Measurements from ENCODE around the gene LRIT2.
A peak's percentile ranks its signal among the peaks of the same experiment; 100 is the strongest.

Gene LRIT2, protein sequence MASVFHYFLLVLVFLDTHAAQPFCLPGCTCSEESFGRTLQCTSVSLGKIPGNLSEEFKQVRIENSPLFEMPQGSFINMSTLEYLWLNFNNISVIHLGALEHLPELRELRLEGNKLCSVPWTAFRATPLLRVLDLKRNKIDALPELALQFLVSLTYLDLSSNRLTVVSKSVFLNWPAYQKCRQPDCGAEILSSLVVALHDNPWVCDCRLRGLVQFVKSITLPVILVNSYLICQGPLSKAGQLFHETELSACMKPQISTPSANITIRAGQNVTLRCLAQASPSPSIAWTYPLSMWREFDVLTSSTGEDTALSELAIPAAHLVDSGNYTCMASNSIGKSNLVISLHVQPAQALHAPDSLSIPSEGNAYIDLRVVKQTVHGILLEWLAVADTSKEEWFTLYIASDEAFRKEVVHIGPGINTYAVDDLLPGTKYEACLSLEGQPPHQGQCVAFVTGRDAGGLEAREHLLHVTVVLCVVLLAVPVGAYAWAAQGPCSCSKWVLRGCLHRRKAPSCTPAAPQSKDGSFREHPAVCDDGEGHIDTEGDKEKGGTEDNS

GRCh38 chr10:84225427-84226173 lies at the start of gene LRIT2:
Gene LRIT2 (minus strand): TSS chr10:84225544. CDS start chr10:84225520, 24 bp downstream.
- no peak for DNase-seq

DNA sequence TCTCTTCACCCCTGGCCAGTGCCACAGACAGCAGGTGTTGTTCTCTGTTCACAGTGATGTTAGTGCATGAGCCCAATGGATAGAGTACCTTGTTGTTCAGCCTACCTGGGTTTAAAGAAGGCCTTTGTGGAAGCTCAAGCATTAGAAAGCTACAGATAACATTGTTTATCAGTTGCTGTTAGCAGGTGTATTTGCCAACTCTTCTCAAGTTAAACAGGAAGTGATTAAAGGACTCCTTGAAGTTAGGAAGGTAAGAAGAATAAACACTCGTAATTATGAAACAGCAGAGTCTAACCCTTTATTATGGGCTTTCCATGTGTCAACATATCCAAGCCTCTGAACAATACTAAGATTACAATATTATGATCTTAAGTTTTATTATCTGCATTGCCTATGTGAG lies 45.4 kb upstream of the LRIT2 start:
- no peak for DNase-seq

- no peak for DNase-seq
These were observed 44.4 kb upstream of the LRIT2 start for GRCh38 chr10:84269773-84270172.

DNA sequence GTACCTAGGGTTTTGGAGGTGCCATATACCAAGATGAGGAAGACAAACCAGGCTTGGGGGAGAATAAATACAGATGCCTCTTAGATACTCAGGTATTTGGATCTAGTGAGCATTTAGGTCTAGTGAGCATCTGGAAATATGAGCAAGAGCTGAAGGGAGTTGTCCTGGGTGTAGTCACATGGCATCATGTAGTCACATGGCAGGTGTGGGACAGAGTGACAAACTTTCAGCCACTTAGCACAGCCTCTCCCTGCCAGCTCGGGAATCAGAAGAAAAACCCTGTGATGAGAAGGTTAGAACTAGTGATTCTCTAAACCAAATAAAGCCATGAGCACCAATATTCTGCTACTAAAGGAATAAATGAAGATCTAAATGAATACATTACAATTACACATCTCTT lies 43.8 kb upstream of the LRIT2 start:
- no peak for DNase-seq

GRCh38 chr10:84267503-84268126 lies 42.3 kb upstream of the LRIT2 start:
- no peak for DNase-seq

DNA sequence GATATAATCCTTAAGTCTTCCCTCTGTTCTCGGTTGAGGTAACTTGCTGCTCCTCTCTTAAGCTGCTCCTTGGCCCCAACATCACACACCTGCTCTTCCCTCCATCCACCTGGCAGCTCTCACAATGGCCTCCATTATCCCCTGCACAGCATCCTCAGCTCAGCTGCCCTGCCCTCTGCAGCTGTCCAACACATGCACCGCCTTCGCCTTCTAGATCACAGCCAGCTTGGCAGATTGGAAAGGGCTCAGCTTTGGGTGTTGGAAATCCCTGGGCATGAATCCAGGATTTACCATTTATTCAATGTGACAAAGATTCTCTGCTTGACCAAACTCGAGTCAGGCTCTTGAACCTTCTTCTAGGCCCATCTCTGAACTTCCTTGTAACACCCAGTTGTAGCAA lies 40.1 kb upstream of the LRIT2 start:
- DNase-seq, result peak; percentile 5

DNA sequence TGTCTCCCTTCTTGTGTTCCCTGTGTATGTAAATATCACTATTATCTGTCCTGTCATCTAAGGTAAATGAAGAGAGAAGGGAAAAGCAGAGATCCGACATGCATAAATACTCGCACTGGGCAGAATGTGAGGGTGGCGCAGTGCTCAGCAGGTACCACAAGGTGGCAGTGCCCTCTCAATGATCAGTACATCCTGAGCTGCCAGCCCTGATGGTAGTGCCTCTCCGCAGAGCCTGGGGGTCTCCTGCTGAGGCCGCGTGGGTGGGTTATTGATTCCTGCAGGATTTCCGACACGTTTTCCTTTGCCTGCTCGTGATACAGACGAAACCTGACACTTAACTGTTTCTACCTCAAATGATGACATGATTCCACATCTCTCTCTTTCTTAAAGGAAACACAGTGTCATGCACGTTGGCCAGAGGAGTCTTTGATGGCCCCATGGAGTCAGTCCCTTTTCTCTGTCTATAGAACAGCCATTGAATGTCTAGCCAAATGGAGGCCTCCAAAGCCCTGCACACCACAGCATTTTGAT lies 39.3 kb upstream of the LRIT2 start:
- peak; percentile 45 for DNase-seq

DNA sequence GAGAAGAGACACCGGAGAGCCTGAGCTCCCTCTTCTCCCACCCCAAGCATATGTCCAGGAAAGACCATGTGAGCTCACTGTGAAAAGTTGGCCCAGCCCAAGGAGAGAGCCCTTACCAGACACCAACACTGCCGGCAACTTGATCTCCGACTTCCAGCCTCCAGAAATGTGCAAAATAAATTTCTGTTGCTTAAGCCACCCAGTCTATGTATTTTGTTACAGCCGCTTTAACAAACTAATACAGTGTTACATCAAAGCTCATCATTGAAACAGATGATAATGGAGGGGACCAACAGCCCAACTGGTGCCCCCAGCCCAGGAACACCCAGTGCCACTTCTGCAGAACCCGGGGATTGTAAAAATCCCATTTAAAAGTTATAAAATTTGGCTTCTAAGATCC lies 38.4 kb upstream of the LRIT2 start:
- DNase-seq, result no peak

GRCh38 chr10:84262190-84262956 lies 37.0 kb upstream of the LRIT2 start:
- DNase-seq, result no peak

DNA sequence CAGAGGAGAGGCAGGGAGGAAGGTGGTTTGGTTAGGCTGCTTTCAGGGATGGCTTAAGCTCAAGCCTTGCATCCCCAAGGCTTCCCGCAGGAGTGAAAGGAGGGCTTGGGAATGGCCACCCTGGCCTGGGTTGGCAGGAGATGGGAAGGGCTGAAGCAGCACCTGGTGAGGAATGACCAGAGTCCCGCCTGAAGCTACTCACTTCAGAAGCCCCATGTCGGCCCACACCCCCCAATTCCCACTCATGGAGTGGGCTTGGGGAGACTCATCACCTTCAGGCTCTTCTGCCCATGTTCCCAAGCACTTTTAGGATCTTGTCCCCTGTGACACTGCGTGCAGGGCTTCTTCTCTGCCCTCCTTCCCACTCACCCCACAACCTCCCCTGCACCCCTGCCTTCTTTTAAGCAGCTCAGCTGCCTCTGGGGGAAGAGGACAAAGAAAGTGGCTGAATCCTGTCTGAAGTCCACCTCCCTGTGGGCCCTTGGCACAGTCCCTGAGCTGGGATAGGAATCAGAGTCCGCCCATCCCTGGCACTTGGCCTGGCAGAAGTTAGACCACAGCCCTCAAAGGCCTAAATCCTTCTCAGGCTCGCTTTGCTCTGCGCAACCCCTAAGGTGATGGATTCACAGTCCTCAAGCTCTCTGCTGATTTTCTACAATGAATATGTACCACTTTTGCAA lies 36.0 kb upstream of the LRIT2 start:
- no peak for DNase-seq

GRCh38 chr10:84258034-84258695 lies 32.8 kb upstream of the LRIT2 start:
- no peak for DNase-seq

DNA sequence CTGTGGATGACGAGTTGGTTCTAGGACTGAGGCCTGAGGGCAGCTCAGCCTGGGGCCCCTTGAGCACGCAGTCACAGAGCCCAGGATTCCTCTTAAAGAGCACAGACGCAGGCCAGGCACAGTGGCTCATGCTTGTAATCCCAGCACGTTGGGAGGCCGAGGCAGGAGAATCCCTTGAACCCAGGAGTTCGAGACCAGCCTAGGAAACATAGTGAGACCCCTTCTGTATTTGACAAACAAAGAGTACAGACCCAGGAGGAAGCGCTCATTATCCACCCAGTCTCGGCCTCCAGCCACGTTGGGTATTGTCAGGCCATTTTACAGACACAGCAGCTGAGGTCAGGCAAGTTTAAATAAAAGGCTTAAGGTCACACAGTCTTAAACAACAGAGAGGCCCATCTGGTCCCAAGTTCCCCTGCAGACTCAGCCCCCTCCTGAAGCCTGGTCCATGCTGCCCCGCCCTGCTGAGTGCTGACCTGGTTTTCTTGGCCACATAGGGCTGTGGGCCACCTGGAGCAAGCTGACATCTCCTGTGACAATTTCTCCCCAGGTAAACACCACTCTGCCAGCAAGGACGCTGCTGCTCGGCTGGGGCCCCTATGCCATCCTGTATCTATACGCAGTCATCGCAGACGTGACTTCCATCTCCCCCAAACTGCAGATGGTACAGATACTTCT lies 32.1 kb upstream of the LRIT2 start:
- no peak for DNase-seq

DNA sequence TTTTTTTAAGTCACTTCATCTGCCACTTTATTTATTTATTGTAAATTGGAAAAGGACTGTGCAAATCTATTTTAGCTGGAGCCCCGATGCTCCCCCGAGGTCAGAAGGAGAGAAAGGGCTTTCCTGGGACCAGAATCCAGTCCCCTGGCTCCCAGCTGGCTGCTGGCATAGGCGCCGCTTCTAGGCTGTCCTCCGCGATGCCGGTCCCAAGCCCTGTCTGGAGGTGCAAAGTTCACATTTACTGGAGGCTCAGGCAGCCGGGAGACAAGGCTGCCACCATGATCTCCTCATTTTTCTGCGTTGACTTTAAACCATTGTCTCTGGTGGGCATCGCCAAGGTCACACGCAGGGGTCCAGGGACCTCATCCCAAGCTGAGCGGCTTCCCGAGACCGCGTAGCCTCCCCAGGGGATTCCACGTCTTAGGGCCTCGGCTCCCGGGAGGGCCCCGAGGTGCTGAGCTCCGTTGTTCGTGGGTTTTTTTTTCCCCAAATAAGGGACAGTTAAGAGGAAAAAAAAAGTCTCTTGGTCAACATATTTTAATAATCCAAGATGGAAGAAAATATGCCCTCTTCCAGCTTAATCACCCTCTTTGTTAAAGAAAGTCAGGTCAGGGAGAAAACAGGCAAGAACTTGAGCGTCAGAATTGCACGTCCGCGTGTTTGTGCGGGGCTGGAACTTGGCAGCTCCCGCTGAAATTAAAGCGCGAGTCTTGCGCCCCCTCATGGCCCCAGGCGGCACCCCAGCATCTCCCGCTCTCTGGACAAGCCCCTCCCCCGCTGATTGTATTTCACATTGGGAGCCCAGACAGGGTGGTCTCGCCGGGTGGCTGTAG lies 31.4 kb upstream of the LRIT2 start:
- DNase-seq, result no peak

DNA sequence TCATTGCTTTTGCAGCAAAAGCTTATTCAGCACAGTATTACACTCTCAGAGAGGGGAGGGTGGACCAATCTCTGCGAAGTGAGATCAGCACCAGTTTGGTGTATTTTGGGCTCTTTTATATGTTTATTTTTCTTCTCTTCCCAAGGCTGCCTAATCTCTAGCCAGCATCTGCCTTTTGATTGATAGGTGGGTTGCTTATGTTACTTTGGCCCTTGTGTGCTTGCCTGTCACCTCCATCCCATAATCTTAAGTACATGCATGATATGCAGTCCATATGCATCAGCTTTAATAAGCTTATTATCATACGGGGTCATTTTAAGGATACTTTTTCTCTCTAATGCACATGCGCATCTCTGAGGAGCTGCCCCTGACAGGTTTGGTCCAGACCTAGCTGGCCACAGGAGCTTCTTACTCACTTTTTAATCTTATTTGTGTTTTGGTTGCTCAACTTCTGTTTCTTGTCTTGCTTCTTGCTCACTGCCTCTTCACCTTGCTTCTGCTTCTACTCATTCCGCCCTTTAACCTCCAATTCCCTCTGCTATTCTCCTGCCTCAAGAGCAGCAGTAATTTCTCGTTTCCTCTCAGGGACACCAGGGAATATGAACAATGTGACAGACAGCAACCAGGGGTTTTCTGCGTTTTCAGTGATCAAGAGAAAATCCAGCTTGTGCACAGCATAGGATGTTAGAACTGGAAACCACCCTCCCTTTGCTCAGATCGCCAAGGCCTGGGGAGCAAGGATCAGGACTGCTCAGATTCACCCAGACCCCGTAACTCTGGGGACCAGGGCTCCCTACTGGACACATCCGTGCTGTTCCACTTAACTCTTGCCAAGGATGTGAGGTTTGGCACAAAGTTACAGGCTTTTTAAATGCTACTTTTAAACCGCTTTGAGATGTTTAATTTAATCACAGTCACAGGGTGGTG lies 29.5 kb upstream of the LRIT2 start:
- DNase-seq, result no peak

DNA sequence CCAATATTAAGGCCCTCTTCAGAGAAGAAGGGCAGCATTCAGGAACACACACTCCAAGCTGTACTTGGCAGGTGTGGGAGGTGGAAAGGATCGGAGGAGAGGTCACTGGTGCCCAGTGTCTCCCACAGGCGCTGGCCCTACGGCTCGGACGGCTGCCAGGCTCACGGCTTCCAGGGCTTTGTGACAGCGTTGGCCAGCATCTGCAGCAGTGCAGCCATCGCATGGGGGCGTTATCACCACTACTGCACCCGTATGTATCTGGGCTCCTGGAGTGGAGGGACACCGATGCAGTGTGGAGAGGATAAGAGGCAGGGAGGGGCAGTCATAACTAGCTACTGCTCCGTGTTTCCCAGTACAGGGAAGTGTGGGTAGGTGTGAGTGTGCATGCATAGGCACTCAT lies 23.4 kb upstream of the LRIT2 start:
- DNase-seq, result no peak

- no peak for DNase-seq
These were observed 22.2 kb upstream of the LRIT2 start for GRCh38 chr10:84247496-84247895.

- peak; percentile 31 for DNase-seq
These were observed 19.4 kb upstream of the LRIT2 start, which contains the start of gene RGR for GRCh38 chr10:84244651-84245270. Gene RGR (plus strand): TSS chr10:84245053. CDS start chr10:84245091, 38 bp downstream.

GRCh38 chr10:84243759-84244158 lies 18.4 kb upstream of the LRIT2 start:
- no peak for DNase-seq

Measured in NCI-H2171 (cell line).